GM21786 (cell line): ENCODE results near the gene PEX7.
"Not testable (repeated sequence)": the region's sequence is repeated elsewhere in the genome, so short reads cannot be mapped to it uniquely, and the experiment has no call there.

Experiments
- ATAC-seq: cut with Tn5 transposase; IDR thresholded peaks from one replicate; pipeline ENCODE4 v1.9.1; 2021; ENCODE audit not compliant: unreplicated experiment

Gene PEX7

DNA sequence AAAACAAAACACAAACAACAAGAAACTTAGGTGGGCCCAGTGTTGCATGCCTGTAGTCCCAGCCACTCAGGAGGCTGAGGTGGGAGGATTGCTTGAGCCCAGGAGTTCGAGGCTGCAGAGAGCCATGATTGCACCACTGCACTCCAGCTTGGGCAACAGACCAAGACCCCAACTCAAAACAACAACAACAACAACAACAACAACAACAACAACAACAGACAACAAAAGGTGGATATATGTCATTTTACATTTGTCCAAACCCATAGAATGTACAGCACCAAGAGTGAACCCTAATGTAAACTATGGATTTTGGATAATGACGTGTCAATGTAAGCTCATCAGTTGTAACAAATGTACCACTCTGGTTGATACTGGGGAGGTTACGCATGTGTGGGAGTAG lies 127.6 kb downstream of the PEX7 start:
- not testable (repeated sequence) for ATAC-seq

GRCh38 chr6:136950436-136951126 lies 128.2 kb downstream of the PEX7 start:
- ATAC-seq, result no peak

- ATAC-seq, result no peak
Observed at GRCh38 chr6:136952714-136953260, 130.4 kb downstream of the PEX7 start.

DNA sequence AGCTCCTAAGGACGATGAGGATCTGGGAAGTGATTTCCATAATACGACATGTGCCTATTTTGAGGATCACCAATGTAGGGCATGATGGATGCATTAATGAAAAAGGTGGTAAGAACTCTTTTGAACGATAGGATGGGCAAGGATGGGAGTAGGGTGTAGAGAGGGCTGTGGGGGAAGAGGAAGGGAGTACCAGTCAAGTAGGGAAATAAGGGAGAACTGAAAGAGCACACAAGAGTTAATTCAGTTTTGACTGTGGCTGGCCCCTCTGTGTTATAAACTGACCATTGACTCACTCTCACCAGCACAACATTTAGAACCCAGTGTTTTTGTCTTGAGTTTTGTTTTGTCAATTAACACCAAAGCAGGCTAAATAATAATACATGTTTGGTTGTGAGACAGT lies 132.7 kb downstream of the PEX7 start:
- ATAC-seq, result no peak

- no peak for ATAC-seq
Observed at GRCh38 chr6:136956590-136957544, 134.5 kb downstream of the PEX7 start.

GRCh38 chr6:136958168-136958567 lies 135.8 kb downstream of the PEX7 start:
- no peak for ATAC-seq

DNA sequence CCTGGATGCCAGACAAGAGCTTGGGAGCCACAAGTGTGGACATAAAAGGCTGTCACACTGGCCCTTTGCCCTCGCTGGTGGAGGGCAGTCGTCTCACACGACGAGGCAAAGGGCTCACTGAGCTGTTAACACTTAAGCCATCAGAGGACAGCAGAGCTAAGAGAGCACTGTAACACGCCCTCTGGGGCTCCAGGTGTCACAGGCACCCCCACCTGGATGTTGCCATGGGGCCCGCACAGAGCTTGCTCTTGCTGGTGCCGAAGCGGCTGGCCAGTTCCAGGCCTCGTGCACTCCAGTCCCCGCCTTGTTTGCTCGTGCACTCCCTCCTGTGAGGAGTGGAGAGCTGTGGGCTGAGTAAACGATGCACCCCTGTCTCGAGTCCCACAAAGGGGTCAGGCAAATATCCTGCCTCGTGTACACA lies 137.1 kb downstream of the PEX7 start:
- no peak for ATAC-seq

DNA sequence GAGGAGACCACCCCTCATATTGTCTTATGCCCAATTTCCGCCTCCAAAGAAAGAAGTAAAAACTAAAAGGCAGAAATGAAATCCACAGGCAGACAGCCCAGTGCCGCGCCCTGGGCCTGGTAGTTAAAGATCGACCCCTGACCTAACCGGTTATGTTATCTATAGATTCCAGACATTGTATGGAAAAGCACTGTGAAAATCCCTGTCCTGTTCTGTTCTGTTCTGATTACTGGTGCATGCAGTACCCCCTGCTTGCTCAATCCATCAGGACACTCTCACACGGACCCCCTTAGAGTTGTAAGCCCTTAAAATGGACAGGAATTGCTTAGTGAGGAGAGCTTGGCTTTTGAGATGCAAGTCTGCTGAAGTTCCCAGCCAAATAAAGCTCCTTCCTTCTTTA lies 137.5 kb downstream of the PEX7 start:
- ATAC-seq, result not testable (repeated sequence)

GRCh38 chr6:136960781-136961180 lies 138.4 kb downstream of the PEX7 start:
- no peak for ATAC-seq

DNA sequence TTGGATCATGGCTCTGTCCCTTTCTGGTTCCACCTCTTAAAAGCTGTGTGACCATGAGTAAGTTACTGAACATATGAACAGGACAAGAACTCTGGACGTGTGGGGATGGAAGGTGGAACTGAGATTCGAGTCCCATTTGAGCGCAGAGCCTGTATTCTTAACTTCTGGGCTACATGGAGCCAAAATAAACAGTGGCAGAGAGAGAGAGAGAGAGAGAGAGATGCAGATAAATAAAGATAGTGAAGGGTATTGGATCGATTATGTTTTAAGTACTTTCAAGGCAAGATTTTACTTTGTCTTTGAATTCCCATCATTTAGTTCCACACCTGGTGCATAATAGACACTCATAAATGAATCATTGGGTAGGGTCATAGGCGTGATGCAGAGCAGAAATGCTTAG lies 139.5 kb downstream of the PEX7 start:
- ATAC-seq, result no peak

GRCh38 chr6:136962661-136963060 lies 140.3 kb downstream of the PEX7 start:
- no peak for ATAC-seq

GRCh38 chr6:136963259-136963658 lies 140.9 kb downstream of the PEX7 start:
- no peak for ATAC-seq
